HEK293 (cell line): Measurements from ENCODE around the gene RTL1.

Experiments used
- CTCF ChIA-PET: fragments of 350-600 bp; formaldehyde crosslinking; extraction: SDS; loops from one replicate; lab custom pipeline; 2021; ENCODE audit warnings: antibody characterized with exemption; lab: Yijun Ruan, JAX
- POLR2A ChIA-PET: fragments of 300-600 bp; formaldehyde crosslinking; extraction: SDS; loops from one replicate; lab custom pipeline; 2020; ENCODE audit warnings: antibody characterized with exemption, inconsistent platforms; lab: Yijun Ruan, JAX
- H3K27ac ChIP-seq: fragments of 200-500 bp; sonication (Bioruptor generic); 2 replicates; pipeline ENCODE4 v1.5.1; 2014; ENCODE audit warnings: low read depth, low read length, control low read depth, inconsistent platforms; ENCODE audit errors: extremely low read depth
- H3K36me3 ChIP-seq, 2 experiments: fragments of 200-500 bp in 1 of 2; sonication (Bioruptor generic) in 1 of 2; 1 replicate in 1 of 2; 2 replicates in 1 of 2; pipeline ENCODE4 v1.5.1; 2014 to 2017; ENCODE audit warnings: inconsistent platforms in 2 of 2, low read length in 2 of 2; ENCODE audit not compliant: control insufficient read depth in 2 of 2, insufficient read depth in 1 of 2
- H3K4me1 ChIP-seq: fragments of 200-500 bp; sonication (Bioruptor generic); 2 replicates; pipeline ENCODE4 v1.5.1; 2014; ENCODE audit warnings: mild to moderate bottlenecking, low read length, inconsistent platforms; ENCODE audit not compliant: control insufficient read depth, insufficient read depth
- H3K4me3 ChIP-seq: 2 replicates; pipeline ENCODE4 v1.5.1; 2011; ENCODE audit warnings: low read depth, mild to moderate bottlenecking, control low read depth, low read length, moderate library complexity
- H3K9me3 ChIP-seq: fragments of 200-500 bp; sonication (Bioruptor generic); 2 replicates; pipeline ENCODE4 v1.5.1; 2014; ENCODE audit warnings: low read depth, low read length, inconsistent platforms; ENCODE audit not compliant: control insufficient read depth, insufficient read depth
- BCL11A ChIP-seq: fragments of 450-650 bp; formaldehyde crosslinking; IDR thresholded peaks from 2 replicates; pipeline ENCODE4 v1.5.1; 2016; ENCODE audit warnings: low read depth, missing biosample characterization, missing genetic modification characterization
- EGR2 ChIP-seq: fragments of 450-650 bp; formaldehyde crosslinking; IDR thresholded peaks from 2 replicates; pipeline ENCODE4 v1.5.1; 2016; ENCODE audit warnings: low read depth, missing biosample characterization, missing genetic modification characterization
- GLI2 ChIP-seq: fragments of 450-650 bp; formaldehyde crosslinking; IDR thresholded peaks from 2 replicates; pipeline ENCODE4; 2017; ENCODE audit warnings: missing biosample characterization, missing genetic modification characterization, low read depth, borderline replicate concordance
- HOXA7 ChIP-seq: sonication (generic); formaldehyde crosslinking; IDR thresholded peaks from 2 replicates; pipeline ENCODE4 v1.8.1; 2022; ENCODE audit warnings: missing genetic modification reagents, borderline replicate concordance
- KLF10 ChIP-seq: fragments of 450-650 bp; IDR thresholded peaks from 2 replicates; pipeline ENCODE4 v1.5.1; 2018; ENCODE audit warnings: missing biosample characterization, mild to moderate bottlenecking, missing genetic modification characterization
- SETDB1 ChIP-seq: IDR thresholded peaks from one replicate; pipeline ENCODE4 v1.6.1; 2017; ENCODE audit warnings: mild to moderate bottlenecking, low read length, moderate library complexity, mixed read lengths; ENCODE audit not compliant: insufficient read length
- YY2 ChIP-seq: fragments of 450-650 bp; formaldehyde crosslinking; IDR thresholded peaks from 2 replicates; pipeline ENCODE4 v1.5.1; 2016; ENCODE audit warnings: missing biosample characterization, missing genetic modification characterization
- ZNF10 ChIP-seq: fragments of 450-650 bp; formaldehyde crosslinking; IDR thresholded peaks from 2 replicates; pipeline ENCODE4 v1.5.1; 2017; ENCODE audit warnings: missing biosample characterization, missing genetic modification characterization
- ZNF169 ChIP-seq: fragments of 450-650 bp; formaldehyde crosslinking; IDR thresholded peaks from 2 replicates; pipeline ENCODE4 v1.5.1; 2016; ENCODE audit warnings: missing biosample characterization, missing genetic modification characterization
- ZNF174 ChIP-seq: fragments of 450-650 bp; formaldehyde crosslinking; IDR thresholded peaks from 2 replicates; pipeline ENCODE4 v1.5.0; 2017; ENCODE audit warnings: missing biosample characterization, mild to moderate bottlenecking, missing genetic modification characterization
- ZNF202 ChIP-seq: fragments of 450-650 bp; formaldehyde crosslinking; IDR thresholded peaks from 2 replicates; pipeline ENCODE4 v1.5.1; 2016; ENCODE audit warnings: missing biosample characterization, missing genetic modification characterization, borderline replicate concordance
- ZNF426 ChIP-seq: fragments of 450-650 bp; formaldehyde crosslinking; IDR thresholded peaks from 2 replicates; pipeline ENCODE4 v1.5.1; 2017; ENCODE audit warnings: missing biosample characterization, missing genetic modification characterization, mild to moderate bottlenecking, inconsistent platforms, moderate library complexity
- ZNF555 ChIP-seq: fragments of 450-650 bp; formaldehyde crosslinking; conservative IDR thresholded peaks from 2 replicates; pipeline ENCODE4 v1.5.1; 2017; ENCODE audit warnings: missing biosample characterization, mild to moderate bottlenecking, missing genetic modification characterization, inconsistent platforms
- ZNF585B ChIP-seq: fragments of 450-650 bp; formaldehyde crosslinking; IDR thresholded peaks from 2 replicates; pipeline ENCODE4 v1.5.1; 2016; ENCODE audit warnings: missing biosample characterization, missing genetic modification characterization
- ZNF596 ChIP-seq: fragments of 450-650 bp; IDR thresholded peaks from 2 replicates; pipeline ENCODE4 v1.5.0; 2018; ENCODE audit warnings: missing biosample characterization, mild to moderate bottlenecking, missing genetic modification characterization, moderate library complexity
- ZNF654 ChIP-seq: fragments of 450-650 bp; formaldehyde crosslinking; IDR thresholded peaks from 2 replicates; pipeline ENCODE4 v1.5.1; 2016; ENCODE audit warnings: low read depth, missing biosample characterization, missing genetic modification characterization
- ZNF776 ChIP-seq: fragments of 450-650 bp; formaldehyde crosslinking; IDR thresholded peaks from 2 replicates; pipeline ENCODE4 v1.5.0; 2017; ENCODE audit warnings: missing biosample characterization, missing genetic modification characterization, borderline replicate concordance
- TF ChIP-seq, protein P1 (sequence below): fragments of 450-650 bp; formaldehyde crosslinking; IDR thresholded peaks from 2 replicates; pipeline ENCODE4 v1.5.1; 2016; ENCODE audit warnings: missing biosample characterization, missing genetic modification characterization, low read depth
- TF ChIP-seq, protein P2 (sequence below): fragments of 450-650 bp; formaldehyde crosslinking; IDR thresholded peaks from 2 replicates; pipeline ENCODE4 v1.5.1; 2016; ENCODE audit warnings: missing biosample characterization, missing genetic modification characterization, borderline replicate concordance
- TF ChIP-seq, protein P3 (sequence below): fragments of 450-650 bp; formaldehyde crosslinking; IDR thresholded peaks from 2 replicates; pipeline ENCODE4 v1.5.1; 2016; ENCODE audit warnings: missing biosample characterization, missing genetic modification characterization
- TF ChIP-seq, protein P4 (sequence below): sonication (generic); formaldehyde crosslinking; IDR thresholded peaks from 2 replicates; pipeline ENCODE4 v1.8.1; 2022; ENCODE audit warnings: mild to moderate bottlenecking, moderate library complexity, missing genetic modification reagents

RTL1 gene

DNA sequence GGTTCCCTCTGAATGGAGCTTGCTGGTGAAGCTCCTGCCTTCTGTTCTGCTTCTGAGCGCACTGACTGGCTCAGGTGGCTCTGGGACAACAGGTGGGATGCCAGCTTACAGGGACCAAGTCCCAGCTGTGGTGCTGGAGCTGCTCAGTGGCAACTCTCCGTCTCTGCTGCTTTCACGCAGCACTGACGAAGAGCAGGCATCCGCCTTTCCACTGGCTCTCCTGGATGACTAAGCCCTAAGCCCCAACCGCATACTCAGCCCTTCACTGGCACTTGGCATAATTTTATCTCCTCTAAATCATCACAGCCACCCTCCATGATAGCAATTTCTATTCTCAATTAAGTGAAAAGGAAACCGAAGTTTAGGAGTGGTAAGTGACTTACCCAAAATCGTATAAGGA, 3.7 kb upstream of the RTL1 start:
- Histone ChIP-seq H3K27ac (no peak overlapping the region), H3K4me1 (no peaks in the 10 kb centered on the region), H3K36me3 (no peaks in the 10 kb centered on the region), H3K9me3 (no peaks in the 10 kb centered on the region)
- CTCF ChIA-PET, result interaction anchor here (1.0 to 1.3 kb wide), 2 partner anchors 721 to 758 kb away, joined by 3 read pairs; no protein-coding TSS in a partner anchor
- TF ChIP-seq ZNF596 (tag by site-specific recombination), result no peak
- no peak for TF ChIP-seq YY2 (tag by site-specific recombination)
- TF ChIP-seq, protein P1, sequence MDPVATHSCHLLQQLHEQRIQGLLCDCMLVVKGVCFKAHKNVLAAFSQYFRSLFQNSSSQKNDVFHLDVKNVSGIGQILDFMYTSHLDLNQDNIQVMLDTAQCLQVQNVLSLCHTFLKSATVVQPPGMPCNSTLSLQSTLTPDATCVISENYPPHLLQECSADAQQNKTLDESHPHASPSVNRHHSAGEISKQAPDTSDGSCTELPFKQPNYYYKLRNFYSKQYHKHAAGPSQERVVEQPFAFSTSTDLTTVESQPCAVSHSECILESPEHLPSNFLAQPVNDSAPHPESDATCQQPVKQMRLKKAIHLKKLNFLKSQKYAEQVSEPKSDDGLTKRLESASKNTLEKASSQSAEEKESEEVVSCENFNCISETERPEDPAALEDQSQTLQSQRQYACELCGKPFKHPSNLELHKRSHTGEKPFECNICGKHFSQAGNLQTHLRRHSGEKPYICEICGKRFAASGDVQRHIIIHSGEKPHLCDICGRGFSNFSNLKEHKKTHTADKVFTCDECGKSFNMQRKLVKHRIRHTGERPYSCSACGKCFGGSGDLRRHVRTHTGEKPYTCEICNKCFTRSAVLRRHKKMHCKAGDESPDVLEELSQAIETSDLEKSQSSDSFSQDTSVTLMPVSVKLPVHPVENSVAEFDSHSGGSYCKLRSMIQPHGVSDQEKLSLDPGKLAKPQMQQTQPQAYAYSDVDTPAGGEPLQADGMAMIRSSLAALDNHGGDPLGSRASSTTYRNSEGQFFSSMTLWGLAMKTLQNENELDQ, result no peak
- no peak for TF ChIP-seq GLI2 (tag by site-specific recombination)
- TF ChIP-seq, protein P2, sequence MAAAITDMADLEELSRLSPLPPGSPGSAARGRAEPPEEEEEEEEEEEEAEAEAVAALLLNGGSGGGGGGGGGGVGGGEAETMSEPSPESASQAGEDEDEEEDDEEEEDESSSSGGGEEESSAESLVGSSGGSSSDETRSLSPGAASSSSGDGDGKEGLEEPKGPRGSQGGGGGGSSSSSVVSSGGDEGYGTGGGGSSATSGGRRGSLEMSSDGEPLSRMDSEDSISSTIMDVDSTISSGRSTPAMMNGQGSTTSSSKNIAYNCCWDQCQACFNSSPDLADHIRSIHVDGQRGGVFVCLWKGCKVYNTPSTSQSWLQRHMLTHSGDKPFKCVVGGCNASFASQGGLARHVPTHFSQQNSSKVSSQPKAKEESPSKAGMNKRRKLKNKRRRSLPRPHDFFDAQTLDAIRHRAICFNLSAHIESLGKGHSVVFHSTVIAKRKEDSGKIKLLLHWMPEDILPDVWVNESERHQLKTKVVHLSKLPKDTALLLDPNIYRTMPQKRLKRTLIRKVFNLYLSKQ (tag by site-specific recombination), result no peak
- no peak for TF ChIP-seq HOXA7 (CRISPR knock-in tag)
- TF ChIP-seq ZNF426 (tag by site-specific recombination), result no peak
- TF ChIP-seq EGR2 (tag by site-specific recombination), result no peak
- TF ChIP-seq ZNF202 (tag by site-specific recombination), result no peak
- no peak for TF ChIP-seq SETDB1
- TF ChIP-seq ZNF10, result no peak
- TF ChIP-seq ZNF585B (tag by site-specific recombination), result no peak
- no peak for TF ChIP-seq ZNF555 (tag by site-specific recombination)
- TF ChIP-seq, all 188 proteins: peak for 0
- no peak overlapping the region for H3K4me3 ChIP-seq
- POLR2A ChIA-PET, result no interaction called here

DNA sequence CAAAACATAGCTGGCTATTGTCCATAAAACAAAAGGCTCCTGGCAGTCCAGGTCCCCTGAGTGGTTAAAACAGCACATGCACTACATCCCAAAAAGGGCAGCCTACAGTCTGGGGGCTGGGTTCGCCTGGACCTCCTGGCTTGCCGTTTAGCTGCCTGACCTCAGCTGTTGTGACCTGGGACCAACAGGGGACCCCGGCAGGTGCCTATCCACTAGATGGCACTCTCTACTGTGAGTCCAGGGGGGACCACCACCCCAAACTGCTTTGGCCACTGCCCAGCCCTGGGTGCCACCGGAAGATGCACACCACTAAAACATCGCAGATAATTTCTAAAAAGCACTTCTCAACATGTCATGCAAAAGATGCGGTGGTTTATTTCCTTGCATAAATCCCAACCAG, 2.9 kb upstream of the RTL1 start:
- POLR2A ChIA-PET, result no interaction called here
- Histone ChIP-seq H3K4me3 (no peak overlapping the region), H3K27ac (no peak overlapping the region), H3K9me3 (no peaks in the 10 kb centered on the region), H3K4me1 (no peaks in the 10 kb centered on the region), H3K36me3 (no peaks in the 10 kb centered on the region)
- CTCF ChIA-PET, result interaction anchor here (0.6 to 1.3 kb wide), 6 partner anchors 111 to 759 kb away, joined by 3 to 4 read pairs (median 3); no protein-coding TSS in a partner anchor
- no peak for TF ChIP-seq ZNF776 (tag by site-specific recombination)
- peak; percentile 49 for TF ChIP-seq ZNF654
- TF ChIP-seq ZNF169, result no peak
- TF ChIP-seq, protein P3, sequence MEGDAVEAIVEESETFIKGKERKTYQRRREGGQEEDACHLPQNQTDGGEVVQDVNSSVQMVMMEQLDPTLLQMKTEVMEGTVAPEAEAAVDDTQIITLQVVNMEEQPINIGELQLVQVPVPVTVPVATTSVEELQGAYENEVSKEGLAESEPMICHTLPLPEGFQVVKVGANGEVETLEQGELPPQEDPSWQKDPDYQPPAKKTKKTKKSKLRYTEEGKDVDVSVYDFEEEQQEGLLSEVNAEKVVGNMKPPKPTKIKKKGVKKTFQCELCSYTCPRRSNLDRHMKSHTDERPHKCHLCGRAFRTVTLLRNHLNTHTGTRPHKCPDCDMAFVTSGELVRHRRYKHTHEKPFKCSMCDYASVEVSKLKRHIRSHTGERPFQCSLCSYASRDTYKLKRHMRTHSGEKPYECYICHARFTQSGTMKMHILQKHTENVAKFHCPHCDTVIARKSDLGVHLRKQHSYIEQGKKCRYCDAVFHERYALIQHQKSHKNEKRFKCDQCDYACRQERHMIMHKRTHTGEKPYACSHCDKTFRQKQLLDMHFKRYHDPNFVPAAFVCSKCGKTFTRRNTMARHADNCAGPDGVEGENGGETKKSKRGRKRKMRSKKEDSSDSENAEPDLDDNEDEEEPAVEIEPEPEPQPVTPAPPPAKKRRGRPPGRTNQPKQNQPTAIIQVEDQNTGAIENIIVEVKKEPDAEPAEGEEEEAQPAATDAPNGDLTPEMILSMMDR (tag by site-specific recombination), result 0 out of 2 replicates have a peak, but pooled peaks have one; percentile 14

DNA sequence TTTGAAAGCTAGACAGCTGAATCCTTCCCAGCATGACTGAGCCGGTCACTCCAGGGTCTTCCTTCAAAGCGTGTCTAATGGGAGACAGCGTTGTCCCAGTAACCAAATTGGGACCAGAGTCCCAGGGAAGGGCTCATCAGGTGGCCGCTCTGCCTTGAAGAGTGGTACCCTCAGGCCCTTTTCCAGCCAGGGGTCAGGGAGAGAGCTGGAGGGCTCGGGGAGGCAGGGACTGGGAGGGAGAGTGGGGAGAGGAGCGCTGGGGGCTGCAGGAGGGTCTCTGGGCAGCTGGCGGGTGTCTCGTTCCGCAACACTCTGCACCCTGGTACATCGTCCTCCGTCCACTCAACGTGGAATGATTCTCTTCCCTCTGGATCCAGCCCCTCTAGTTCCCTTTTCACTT, 1.6 kb upstream of the RTL1 start:
- CTCF ChIA-PET, result interaction anchor here (0.7 to 1.2 kb wide), 3 partner anchors 15 to 388 kb away, joined by 3 read pairs; no protein-coding TSS in a partner anchor
- no peaks in the 10 kb centered on the region for H3K9me3 ChIP-seq
- H3K4me1 ChIP-seq, result no peaks in the 10 kb centered on the region
- H3K36me3 ChIP-seq, result no peaks in the 10 kb centered on the region
- no peak overlapping the region for H3K4me3 ChIP-seq
- TF ChIP-seq BCL11A (tag by site-specific recombination) (no peak), KLF10 (tag by site-specific recombination) (no peak), ZNF174 (tag by site-specific recombination) (no peak)
- TF ChIP-seq, protein P4, sequence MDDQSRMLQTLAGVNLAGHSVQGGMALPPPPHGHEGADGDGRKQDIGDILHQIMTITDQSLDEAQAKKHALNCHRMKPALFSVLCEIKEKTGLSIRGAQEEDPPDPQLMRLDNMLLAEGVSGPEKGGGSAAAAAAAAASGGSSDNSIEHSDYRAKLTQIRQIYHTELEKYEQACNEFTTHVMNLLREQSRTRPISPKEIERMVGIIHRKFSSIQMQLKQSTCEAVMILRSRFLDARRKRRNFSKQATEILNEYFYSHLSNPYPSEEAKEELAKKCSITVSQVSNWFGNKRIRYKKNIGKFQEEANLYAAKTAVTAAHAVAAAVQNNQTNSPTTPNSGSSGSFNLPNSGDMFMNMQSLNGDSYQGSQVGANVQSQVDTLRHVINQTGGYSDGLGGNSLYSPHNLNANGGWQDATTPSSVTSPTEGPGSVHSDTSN (CRISPR knock-in tag), result no peak
- TF ChIP-seq, all 188 proteins: peak for 0
- POLR2A ChIA-PET, result no interaction called here
- no peak overlapping the region for H3K27ac ChIP-seq
